ENCODE measurements around the gene NET1. TPM values are rescaled to one million over a fixed set of nuclear protein-coding genes. Genes with fewer than 3 reads are reported as not detected.
"Not testable (repeated sequence)": the region's sequence is repeated elsewhere in the genome, so short reads cannot be mapped to it uniquely, and the experiment has no call there.

Gene NET1
- total RNA-seq, 1 donor from 2014 or later, result 35.1 TPM

DNA sequence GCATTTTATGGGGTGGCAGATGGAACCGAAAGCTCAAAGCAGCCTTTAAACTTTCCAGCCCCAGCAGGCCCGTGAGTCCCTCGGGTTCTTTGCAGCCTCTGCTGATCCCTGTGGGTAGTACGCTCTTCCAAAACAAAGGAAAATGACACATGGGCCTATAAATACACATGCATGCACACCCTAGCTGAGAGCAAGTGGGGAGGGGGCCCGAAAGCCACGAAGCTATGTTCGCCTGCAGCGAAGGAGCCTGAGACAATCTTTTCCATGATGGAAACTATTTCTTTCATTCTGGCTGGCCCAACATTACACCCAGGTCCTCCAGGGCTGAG, 54.8 kb downstream of the NET1 start:
- no peaks in the 10 kb centered on the region for H3K9me3 Mint-ChIP-seq
- no peak overlapping the region for H3K27ac Mint-ChIP-seq
- no peaks in the 10 kb centered on the region for H3K27me3 Mint-ChIP-seq

GRCh38 chr10:5467634-5468255, 55.4 kb downstream of the NET1 start:
- intact Hi-C loops (cut with micrococcal nuclease), result no loop called here
- Mint-ChIP-seq H3K4me3 (no peak overlapping the region), H3K27ac (no peak overlapping the region), H3K36me3 (ENCODE audit: low read depth) (no peaks in the 10 kb centered on the region), H3K9me3 (no peaks in the 10 kb centered on the region), H3K27me3 (no peaks in the 10 kb centered on the region), H3K4me1 (no peaks in the 10 kb centered on the region)
- DNase-seq, result no peak

More for the DNA sequence above, 54.8 kb downstream of the NET1 start:
- Mint-ChIP-seq H3K4me3 (no peak overlapping the region), H3K4me1 (no peaks in the 10 kb centered on the region), H3K36me3 (ENCODE audit: low read depth) (peaks cover under 1% of the 10 kb centered on the region)
- DNase-seq, result no peak
- intact Hi-C loops (cut with micrococcal nuclease), result no loop called here

GRCh38 chr10:5468262-5469106, 56.1 kb downstream of the NET1 start:
- no peak for DNase-seq
- Mint-ChIP-seq H3K27me3 (no peaks in the 10 kb centered on the region), H3K4me1 (no peaks in the 10 kb centered on the region), H3K9me3 (no peaks in the 10 kb centered on the region), H3K36me3 (ENCODE audit: low read depth) (no peaks in the 10 kb centered on the region), H3K4me3 (no peak overlapping the region), H3K27ac (no peak overlapping the region)
- intact Hi-C loops (cut with micrococcal nuclease), result no loop called here

DNA sequence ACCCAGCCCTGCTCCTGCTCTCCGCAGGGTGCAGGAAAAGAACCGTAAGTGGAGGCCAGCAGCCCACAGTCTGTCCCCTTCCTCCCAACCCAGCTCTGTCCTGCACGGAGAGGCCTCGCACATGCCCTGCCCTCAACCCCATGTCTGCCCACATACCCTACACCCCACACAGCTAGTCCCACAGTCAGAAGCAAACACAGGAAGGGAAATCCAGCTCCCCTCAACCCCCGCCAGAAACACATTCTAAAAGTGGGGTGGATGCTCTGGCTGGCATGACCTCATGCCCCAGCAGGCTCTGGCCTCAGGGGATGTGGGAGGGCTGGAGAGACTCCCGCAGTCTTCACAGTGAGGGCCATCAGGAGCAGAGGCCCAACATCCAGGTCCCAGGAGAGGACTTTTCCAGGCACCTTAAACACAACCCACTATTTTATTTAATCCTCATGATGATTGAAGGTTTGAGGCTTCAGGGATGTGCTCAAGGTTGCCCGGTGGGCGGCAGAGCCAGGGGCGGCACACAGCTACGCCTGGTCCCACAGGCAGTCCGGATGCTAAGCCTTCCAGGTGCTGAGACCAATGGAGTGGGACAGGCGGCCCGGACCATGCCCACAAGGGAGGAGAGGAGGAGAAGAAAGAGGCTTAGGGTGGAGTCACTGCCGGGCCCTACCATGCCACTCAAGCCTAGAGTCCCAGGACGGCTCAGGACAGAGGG, 57.1 kb downstream of the NET1 start:
- Mint-ChIP-seq H3K4me1 (no peaks in the 10 kb centered on the region), H3K27ac (no peak overlapping the region), H3K36me3 (ENCODE audit: low read depth) (no peaks in the 10 kb centered on the region), H3K4me3 (no peak overlapping the region), H3K27me3 (no peaks in the 10 kb centered on the region), H3K9me3 (no peaks in the 10 kb centered on the region)
- no peak for DNase-seq
- intact Hi-C loops (cut with micrococcal nuclease), result no loop called here

DNA sequence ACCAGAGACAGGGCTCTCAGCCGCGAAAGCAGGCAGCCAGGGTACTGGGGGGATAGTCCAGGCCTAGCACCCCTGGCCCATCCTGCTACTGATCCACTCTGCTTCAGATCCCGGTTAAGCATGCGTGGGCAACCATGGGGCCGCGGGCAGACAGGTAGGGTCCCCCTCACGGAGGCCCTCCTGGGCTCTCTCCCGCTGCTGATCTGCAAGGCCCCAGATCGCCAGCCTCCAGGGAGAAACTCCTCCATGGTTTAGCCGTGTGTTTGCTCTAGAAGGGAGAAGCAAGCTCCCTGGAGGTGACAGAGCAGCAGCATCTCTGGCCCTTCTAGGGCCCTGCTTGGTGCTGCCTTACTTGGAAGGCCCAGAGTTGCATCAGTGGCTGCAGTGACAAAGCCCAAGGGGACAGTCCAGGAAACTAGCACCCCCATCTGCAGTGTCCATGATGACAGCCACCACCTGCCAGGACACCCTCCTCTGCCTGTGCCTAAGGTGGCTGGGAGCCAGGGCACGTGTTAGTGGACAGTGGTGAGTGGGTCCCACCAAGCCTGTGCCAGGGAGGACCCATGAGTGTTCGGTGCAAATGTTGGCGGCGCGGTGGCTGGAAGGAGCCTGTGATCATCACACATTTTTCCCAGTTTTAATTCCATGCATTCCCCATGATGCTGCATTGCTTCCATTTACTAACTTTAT, 57.9 kb downstream of the NET1 start:
- H3K4me1 Mint-ChIP-seq, result no peaks in the 10 kb centered on the region
- H3K9me3 Mint-ChIP-seq, result no peaks in the 10 kb centered on the region
- H3K4me3 Mint-ChIP-seq, result no peak overlapping the region
- H3K36me3 Mint-ChIP-seq (ENCODE audit: low read depth), result no peaks in the 10 kb centered on the region
- DNase-seq, result no peak
- H3K27ac Mint-ChIP-seq, result no peak overlapping the region
- intact Hi-C loops (cut with micrococcal nuclease), result no loop called here
- H3K27me3 Mint-ChIP-seq, result no peaks in the 10 kb centered on the region

DNA sequence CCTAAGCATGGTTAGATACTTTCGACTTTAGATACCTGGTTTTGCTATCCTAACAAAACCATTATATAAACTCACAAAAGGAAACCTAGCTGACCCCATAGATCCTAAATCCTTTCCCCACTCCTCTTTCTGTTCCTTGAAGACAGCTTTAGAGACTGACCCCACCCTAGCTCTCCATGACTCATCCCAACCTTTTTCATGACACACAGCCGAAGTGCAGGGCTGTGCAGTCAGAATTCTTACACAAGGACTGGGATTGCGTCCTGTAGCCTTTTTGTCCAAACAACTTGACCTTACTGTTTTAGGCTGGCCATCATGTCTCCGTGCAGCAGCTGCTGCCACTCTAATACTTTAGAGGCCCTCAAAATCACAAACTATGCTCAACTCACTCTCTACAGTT, 62.3 kb downstream of the NET1 start:
- DNase-seq; H3K27ac Mint-ChIP-seq; H3K9me3 Mint-ChIP-seq; H3K4me1 Mint-ChIP-seq; intact Hi-C loops (cut with micrococcal nuclease); H3K36me3 Mint-ChIP-seq (ENCODE audit: low read depth); H3K4me3 Mint-ChIP-seq; H3K27me3 Mint-ChIP-seq: not testable (repeated sequence)

GRCh38 chr10:5475088-5475487, 62.7 kb downstream of the NET1 start:
- H3K36me3 Mint-ChIP-seq (ENCODE audit: low read depth); intact Hi-C loops (cut with micrococcal nuclease); H3K4me3 Mint-ChIP-seq; H3K27me3 Mint-ChIP-seq; DNase-seq; H3K4me1 Mint-ChIP-seq; H3K27ac Mint-ChIP-seq; H3K9me3 Mint-ChIP-seq: not testable (repeated sequence)

DNA sequence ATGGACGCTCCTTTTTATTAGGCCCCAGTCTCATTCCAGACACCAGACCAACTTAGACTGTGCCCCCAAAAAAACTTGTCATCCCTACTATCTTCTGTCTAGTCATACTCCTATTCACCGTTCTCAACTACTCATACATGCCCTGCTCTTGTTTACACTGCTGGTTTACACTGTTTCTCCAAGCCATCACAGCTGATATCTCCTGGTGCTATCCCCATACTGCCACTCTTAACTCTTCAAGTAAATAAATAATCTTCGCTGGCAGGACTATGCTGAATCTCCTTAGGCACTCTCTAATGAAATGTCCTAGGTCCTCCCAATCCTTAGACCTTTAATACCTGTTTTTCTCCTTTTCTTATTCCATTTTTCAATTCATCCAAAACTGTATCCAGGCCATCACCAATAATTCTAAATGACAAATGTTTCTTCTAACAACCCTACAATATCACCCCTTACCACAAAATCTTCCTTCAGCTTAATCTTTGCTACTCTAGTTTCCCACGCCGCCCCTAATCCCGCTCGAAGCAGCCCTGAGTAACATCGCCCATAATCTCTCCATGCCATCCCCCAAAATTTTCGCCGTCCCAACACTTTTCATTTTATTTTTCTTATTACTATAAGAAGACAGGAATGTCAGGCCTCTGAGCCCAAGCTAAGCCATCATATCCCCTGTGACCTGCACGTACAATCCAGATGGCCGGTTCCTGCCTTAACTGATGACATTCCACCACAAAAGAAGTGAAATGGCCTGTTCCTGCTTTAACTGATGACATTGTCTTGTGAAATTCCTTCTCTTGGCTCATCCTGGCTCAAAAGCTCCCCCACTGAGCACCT, 63.8 kb downstream of the NET1 start:
- H3K4me1 Mint-ChIP-seq; H3K36me3 Mint-ChIP-seq (ENCODE audit: low read depth); H3K4me3 Mint-ChIP-seq; H3K27me3 Mint-ChIP-seq; H3K27ac Mint-ChIP-seq; intact Hi-C loops (cut with micrococcal nuclease); H3K9me3 Mint-ChIP-seq; DNase-seq: not testable (repeated sequence)

GRCh38 chr10:5476918-5477525, 64.7 kb downstream of the NET1 start:
- intact Hi-C loops (cut with micrococcal nuclease), result no loop called here
- no peak overlapping the region for H3K27ac Mint-ChIP-seq
- H3K4me1 Mint-ChIP-seq, result peaks cover 2% of the 10 kb centered on the region
- no peaks in the 10 kb centered on the region for H3K27me3 Mint-ChIP-seq
- H3K9me3 Mint-ChIP-seq, result no peaks in the 10 kb centered on the region
- no peak overlapping the region for H3K4me3 Mint-ChIP-seq
- H3K36me3 Mint-ChIP-seq (ENCODE audit: low read depth), result no peaks in the 10 kb centered on the region
- DNase-seq, result no peak

GRCh38 chr10:5477948-5478693, 65.8 kb downstream of the NET1 start:
- Mint-ChIP-seq H3K9me3 (no peaks in the 10 kb centered on the region), H3K27me3 (no peaks in the 10 kb centered on the region), H3K4me3 (no peak overlapping the region), H3K36me3 (ENCODE audit: low read depth) (no peaks in the 10 kb centered on the region), H3K27ac (no peak overlapping the region), H3K4me1 (peaks cover 2% of the 10 kb centered on the region)
- no peak for DNase-seq
- intact Hi-C loops (cut with micrococcal nuclease), result no loop called here

DNA sequence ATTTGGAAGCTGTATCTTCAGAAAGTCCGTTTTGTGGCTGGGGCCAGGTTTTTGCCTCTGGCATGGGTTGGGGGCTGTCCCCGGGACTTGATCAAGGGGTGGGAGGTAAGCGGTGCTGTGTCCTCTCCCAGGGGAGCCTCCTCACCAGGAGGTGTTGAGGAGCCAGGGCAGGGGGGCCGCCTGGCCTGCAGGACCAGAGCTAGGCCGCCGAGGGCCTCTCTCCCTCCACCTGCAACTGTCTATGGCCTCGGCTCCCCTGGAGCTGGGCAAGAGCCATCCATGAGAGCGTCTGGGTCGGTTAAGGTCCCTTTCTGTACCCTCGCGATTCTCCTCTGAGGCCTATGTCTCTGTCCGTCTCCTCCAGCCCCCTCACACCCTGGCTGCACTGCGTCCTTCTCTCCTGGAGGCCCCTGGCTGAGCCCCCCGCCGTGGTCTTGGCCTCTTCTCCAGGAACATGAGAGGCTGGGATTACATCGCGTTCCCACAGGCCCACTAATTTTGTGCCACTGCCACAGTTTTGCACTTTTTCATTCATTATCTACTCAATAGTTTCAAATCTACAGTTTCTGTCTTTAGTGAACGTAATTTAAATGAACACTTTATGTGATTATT, 66.4 kb downstream of the NET1 start:
- DNase-seq, result no peak
- Mint-ChIP-seq H3K4me1 (peaks cover 2% of the 10 kb centered on the region), H3K4me3 (no peak overlapping the region), H3K9me3 (no peaks in the 10 kb centered on the region), H3K27ac (no peak overlapping the region), H3K27me3 (no peaks in the 10 kb centered on the region), H3K36me3 (ENCODE audit: low read depth) (no peaks in the 10 kb centered on the region)
- intact Hi-C loops (cut with micrococcal nuclease), result no loop called here

DNA sequence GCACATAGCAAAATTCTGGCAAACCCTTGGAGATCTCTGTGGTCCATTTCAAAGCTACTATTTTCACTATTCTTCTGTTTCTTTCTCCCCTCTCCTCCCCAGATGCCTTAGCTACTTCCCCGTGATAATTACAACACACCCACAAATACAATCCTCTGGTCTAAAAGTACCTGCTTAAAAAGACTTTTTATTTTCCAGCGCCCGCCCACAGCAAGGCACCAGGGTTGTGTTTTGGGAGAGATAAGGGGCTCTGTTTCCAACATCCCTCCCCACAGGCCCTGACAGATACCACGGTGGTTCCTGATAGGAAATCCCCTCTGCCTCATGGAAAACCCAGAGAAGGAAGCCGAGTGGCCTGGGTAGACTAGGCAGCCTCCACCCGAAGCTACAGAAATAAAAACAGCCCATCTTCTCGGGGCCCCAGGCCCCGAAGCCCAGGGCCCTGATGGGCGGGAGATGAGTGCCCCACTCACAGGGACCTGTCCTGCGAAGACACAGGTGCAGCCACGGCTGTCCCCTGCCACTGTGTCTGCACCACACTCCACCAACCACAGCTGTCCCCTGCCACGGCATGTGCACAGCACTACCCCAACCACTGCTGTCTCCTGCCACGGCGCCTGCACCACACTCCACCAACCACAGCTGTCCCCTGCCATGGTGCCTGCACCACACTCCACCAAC, 67.3 kb downstream of the NET1 start:
- intact Hi-C loops (cut with micrococcal nuclease), result no loop called here
- no peaks in the 10 kb centered on the region for H3K9me3 Mint-ChIP-seq
- H3K4me1 Mint-ChIP-seq, result peaks cover 2% of the 10 kb centered on the region
- H3K36me3 Mint-ChIP-seq (ENCODE audit: low read depth), result no peaks in the 10 kb centered on the region
- H3K27ac Mint-ChIP-seq, result no peak overlapping the region
- no peak overlapping the region for H3K4me3 Mint-ChIP-seq
- H3K27me3 Mint-ChIP-seq, result no peaks in the 10 kb centered on the region
- no peak for DNase-seq
